K562 (cell line): ENCODE data around the gene COL25A1. TPM values are rescaled to one million over a fixed set of nuclear protein-coding genes. Genes with fewer than 3 reads are reported as not detected.
A peak's percentile ranks its signal among the peaks of the same experiment; 100 is the strongest.

Source experiments
- CBFA2T3 ChIP-seq: fragments of 450-650 bp; IDR thresholded peaks from 2 replicates; pipeline ENCODE4 v1.6.1; 2017
- DDX20 ChIP-seq: fragments of 450-650 bp; IDR thresholded peaks from 2 replicates; pipeline ENCODE4 v1.6.1; 2016; ENCODE audit warnings: missing genetic modification characterization, low read depth, mild to moderate bottlenecking, missing compliant biosample characterization, moderate library complexity
- DNMT1 ChIP-seq: fragments of 450-650 bp; IDR thresholded peaks from 2 replicates; pipeline ENCODE4 v1.6.1; 2016; ENCODE audit warnings: antibody characterized with exemption, mild to moderate bottlenecking
- FOXJ3 ChIP-seq: sonication (generic); formaldehyde crosslinking; IDR thresholded peaks from 2 replicates; pipeline ENCODE4 v1.4.0; 2020; ENCODE audit warnings: mild to moderate bottlenecking, missing genetic modification reagents
- FOXM1 ChIP-seq, 2 experiments: fragments of 450-650 bp in 1 of 2; sonication (generic) in 1 of 2; formaldehyde crosslinking in 1 of 2; IDR thresholded peaks; 2 replicates each; pipeline versions ENCODE4 v1.6.1 to v1.9.0; 2017 to 2022; ENCODE audit warnings: low read depth in 2 of 2, mild to moderate bottlenecking in 2 of 2, missing genetic modification reagents in 1 of 2, moderate library complexity in 1 of 2
- HMG20A ChIP-seq: fragments of 450-650 bp; formaldehyde crosslinking; conservative IDR thresholded peaks from 2 replicates; pipeline ENCODE4 v1.4.0; 2020; ENCODE audit warnings: mild to moderate bottlenecking, mixed read lengths
- KDM4B ChIP-seq, 2 experiments: fragments of 450-650 bp in 1 of 2; sonication (generic) in 1 of 2; IDR thresholded peaks; 2 replicates each; pipeline ENCODE4 v1.6.1; 2016 to 2017; ENCODE audit warnings: borderline replicate concordance in 2 of 2, antibody characterized with exemption in 1 of 2, low read depth in 1 of 2, mild to moderate bottlenecking in 1 of 2
- LEF1 ChIP-seq: fragments of 450-650 bp; IDR thresholded peaks from 2 replicates; pipeline ENCODE4 v1.6.1; 2016; ENCODE audit warnings: mild to moderate bottlenecking
- MTA2 ChIP-seq: fragments of 450-650 bp; IDR thresholded peaks from 2 replicates; pipeline ENCODE4 v1.6.1; 2016; ENCODE audit warnings: low read depth
- NCOR1 ChIP-seq: fragments of 450-650 bp; IDR thresholded peaks from 2 replicates; pipeline ENCODE4 v1.6.1; 2016; ENCODE audit warnings: mild to moderate bottlenecking, moderate library complexity
- NR3C1 ChIP-seq: sonication (generic); formaldehyde crosslinking; IDR thresholded peaks from 2 replicates; pipeline ENCODE4 v1.8.1; 2022; ENCODE audit warnings: missing genetic modification reagents
- POLR2AphosphoS5 ChIP-seq: IDR thresholded peaks from 2 replicates; pipeline ENCODE4 v1.6.1; 2011; ENCODE audit warnings: mild to moderate bottlenecking, low read depth, low read length, moderate library complexity; ENCODE audit not compliant: control insufficient read depth, insufficient read depth
- PURB ChIP-seq: sonication (generic); formaldehyde crosslinking; IDR thresholded peaks from 2 replicates; pipeline ENCODE4 v1.9.0; 2021; ENCODE audit warnings: low read depth, mild to moderate bottlenecking, missing genetic modification reagents
- RCOR1 ChIP-seq, 2 experiments: IDR thresholded peaks; 2 replicates each; pipeline ENCODE4 v1.6.1; 2012; ENCODE audit warnings: low read depth in 2 of 2, low read length in 2 of 2, borderline replicate concordance in 1 of 2, improper control_type of control experiment in 1 of 2
- SIN3A ChIP-seq, 2 experiments: fragments of 150-350 bp in 1 of 2; IDR thresholded peaks; 2 replicates each; pipeline ENCODE4 v1.6.1; 2011 to 2016; ENCODE audit warnings: borderline replicate concordance in 2 of 2, low read depth in 2 of 2, low read length in 2 of 2, mild to moderate bottlenecking in 2 of 2, moderate library complexity in 2 of 2; ENCODE audit not compliant: control insufficient read depth in 1 of 2
- SIN3B ChIP-seq: fragments of 450-650 bp; IDR thresholded peaks from 2 replicates; pipeline ENCODE4 v1.6.1; 2017; ENCODE audit warnings: low read depth, mild to moderate bottlenecking, moderate library complexity
- SLC30A9 ChIP-seq: fragments of 250-450 bp; sonication (Bioruptor Pico); IDR thresholded peaks from 2 replicates; pipeline ENCODE4 v1.8.0; 2022; ENCODE audit warnings: mild to moderate bottlenecking, moderate library complexity
- SMAD1 ChIP-seq: fragments of 150-350 bp; IDR thresholded peaks from 2 replicates; pipeline ENCODE4 v1.6.1; 2014; ENCODE audit warnings: low read length, low read depth; ENCODE audit not compliant: partially characterized antibody
- SP2 ChIP-seq: IDR thresholded peaks from 2 replicates; pipeline ENCODE4 v1.6.1; 2011; ENCODE audit warnings: mild to moderate bottlenecking, low read depth, low read length, moderate library complexity; ENCODE audit not compliant: poor library complexity, severe bottlenecking; ENCODE audit errors: extremely low read depth
- ZBTB11 ChIP-seq, 3 experiments: fragments of 200-800 bp in 1 of 3; fragments of 250-450 bp in 1 of 3; fragments of 450-650 bp in 1 of 3; sonication (Bioruptor Pico) in 1 of 3; sonication (Bioruptor generic) in 1 of 3; formaldehyde crosslinking in 1 of 3; IDR thresholded peaks; 2 replicates each; pipeline versions ENCODE4 v1.6.1 to v1.8.0; 2016 to 2022; ENCODE audit warnings: mild to moderate bottlenecking in 2 of 3, missing genetic modification characterization in 2 of 3, missing compliant biosample characterization in 1 of 3, moderate library complexity in 1 of 3
- ZC3H8 ChIP-seq: fragments of 450-650 bp; IDR thresholded peaks from 2 replicates; pipeline ENCODE4 v1.6.1; 2017
- ZNF217 ChIP-seq: sonication (generic); formaldehyde crosslinking; IDR thresholded peaks from 2 replicates; pipeline ENCODE4 v1.8.0; 2022; ENCODE audit warnings: mild to moderate bottlenecking, missing genetic modification reagents
- ZNF449 ChIP-seq: fragments of 250-450 bp; sonication (Bioruptor Pico); IDR thresholded peaks from 2 replicates; pipeline ENCODE4 v1.8.0; 2022; ENCODE audit warnings: moderate library complexity, mild to moderate bottlenecking, inconsistent platforms
- ZNF511 ChIP-seq: sonication (generic); formaldehyde crosslinking; IDR thresholded peaks from 2 replicates; pipeline ENCODE4 v1.8.0; 2022; ENCODE audit warnings: mild to moderate bottlenecking, missing genetic modification reagents
- ZNF780A ChIP-seq: fragments of 250-450 bp; sonication (Bioruptor Pico); IDR thresholded peaks from 2 replicates; pipeline ENCODE4 v1.5.0; 2021; ENCODE audit warnings: mild to moderate bottlenecking
- polyA plus RNA-seq, 8 experiments: library from polyadenylated mRNA; depleted of rRNA in 4 of 8; stranded (reverse) in 5 of 8; unstranded in 3 of 8; fragments of >200 nt; fragmentation: Nextera tagmentation in 2 of 8; fragmentation: Illumina TruSeq in 1 of 8; extraction: Ambion mirVana in 2 of 8; extraction: Trizol in 1 of 8; gene quantifications; 2 replicates each; pipeline versions ENCODE4 v1.2.1 to v1.2.3, GENCODE V29; 2011 to 2014; ENCODE audit warnings: inconsistent platforms in 1 of 8, missing spikeins in 1 of 8
- total RNA-seq, 7 experiments: library from RNA; depleted of rRNA in 6 of 7; stranded (reverse); fragments of >200 nt in 6 of 7; fragmentation: Illumina TruSeq in 2 of 7; extraction: Trizol in 2 of 7; gene quantifications; 2 replicates each; pipeline versions ENCODE4 v1.2.1 to v1.2.3, GENCODE V29; 2011 to 2021; ENCODE audit warnings: low replicate concordance in 1 of 7

Gene COL25A1
- total and polyA plus RNA-seq, 9 of the 15 experiments (the other 6 are each of a cell fraction or from before 2014, with no cell fraction given) = 0.03 to 0.62 (median 0.27) TPM

- TF ChIP-seq ZNF449 (CRISPR knock-in tag) (no peak), RCOR1 (IDR thresholded peaks at IDR 0.05; ENCODE audit: borderline replicate concordance in 1 of 2, low read depth in 2 of 2, low read length in 2 of 2) (no peak), POLR2AphosphoS5 (peak; percentile 49; the same call in 1 of the 2 replicates), LEF1 (no peak), CBFA2T3 (peak; percentile 76), ZNF511 (CRISPR knock-in tag) (no peak), NR3C1 (CRISPR knock-in tag) (no peak), FOXM1 (IDR thresholded peaks at IDR 0.05; ENCODE audit: low read depth) (peak; percentile 26; the same call in 1 of the 2 replicates), FOXM1 (CRISPR knock-in tag; IDR thresholded peaks at IDR 0.05; ENCODE audit: low read depth) (no peak), NCOR1 (peak; percentile 41; the same call in 1 of the 2 replicates), ZNF217 (CRISPR knock-in tag) (no peak), FOXJ3 (no peak), MTA2 (peak; percentile 42; the same call in 1 of the 2 replicates), SLC30A9 (no peak), ZNF780A (CRISPR knock-in tag) (no peak), HMG20A (CRISPR knock-in tag) (no peak), SMAD1 (no peak), ZC3H8 (no peak), SIN3B (no peak), PURB (no peak), ZBTB11 (CRISPR knock-in tag; IDR thresholded peaks at IDR 0.05) (no peak), DNMT1 (no peak), SIN3A (IDR thresholded peaks at IDR 0.05; ENCODE audit: borderline replicate concordance in 2 of 2, control insufficient read depth in 1 of 2, low read depth in 2 of 2, low read length in 2 of 2) (no peak), KDM4B (IDR thresholded peaks at IDR 0.05; ENCODE audit: borderline replicate concordance in 2 of 2, low read depth in 1 of 2) (no peak), DDX20 (tag) (no peak), SP2 (no peak)
Observed at GRCh38 chr4:108954880-108955279, 347.6 kb downstream of the COL25A1 start (continued).
